Aorta (tissue), 5 donors: ENCODE data around the gene CEACAM18. TPM values are rescaled to one million over a fixed set of nuclear protein-coding genes. Genes with fewer than 3 reads are reported as not detected.
"Not testable (repeated sequence)": the region's sequence is repeated elsewhere in the genome, so short reads cannot be mapped to it uniquely, and the experiment has no call there.

Experiments used
- ATAC-seq: fragments of 200-7000 bp; cut with Tn5 transposase; one replicate; pipeline ENCODE4 v1.9.1; 2022; ENCODE audit warnings: moderate library complexity; ENCODE audit not compliant: low FRiP score
- DNase-seq, 2 donors: peaks; one replicate each; pipeline ENCODE4 v3.0.0-alpha.2; 2020
- H3K27ac ChIP-seq, 2 donors: one replicate each; pipeline ENCODE4 v1.5.1; 2013; ENCODE audit warnings: low read length in 2 of 2, mild to moderate bottlenecking in 2 of 2, moderate library complexity in 2 of 2, control low read depth in 1 of 2, inconsistent platforms in 1 of 2, low read depth in 1 of 2
- H3K27me3 ChIP-seq, 2 donors: one replicate each; pipeline ENCODE4 v1.6.1; 2013; ENCODE audit warnings: control low read depth in 1 of 2, low read length in 1 of 2, mild to moderate bottlenecking in 1 of 2, moderate library complexity in 1 of 2; ENCODE audit not compliant: insufficient read depth in 2 of 2, control insufficient read depth in 1 of 2
- H3K36me3 ChIP-seq, 2 donors: one replicate each; pipeline ENCODE4 v1.6.1; 2013; ENCODE audit warnings: control low read depth in 1 of 2, low read length in 1 of 2, mild to moderate bottlenecking in 1 of 2; ENCODE audit not compliant: insufficient read depth in 2 of 2, control insufficient read depth in 1 of 2
- H3K4me1 ChIP-seq, 2 donors: one replicate each; pipeline ENCODE4 v1.6.1; 2013; ENCODE audit warnings: low read length in 2 of 2, control low read depth in 1 of 2, mild to moderate bottlenecking in 1 of 2, moderate library complexity in 1 of 2; ENCODE audit not compliant: insufficient read depth in 2 of 2, control insufficient read depth in 1 of 2
- H3K4me3 ChIP-seq, 2 donors: one replicate each; pipeline ENCODE4 v1.5.1; 2013; ENCODE audit warnings: low read length in 2 of 2, control low read depth in 1 of 2, mild to moderate bottlenecking in 1 of 2
- H3K9me3 ChIP-seq: one replicate; pipeline ENCODE4 v1.6.1; 2013; ENCODE audit warnings: mild to moderate bottlenecking, low read length; ENCODE audit not compliant: control insufficient read depth
- WGBS, 2 donors: extraction: QIAGEN DNeasy Blood & Tissue Kit; methylation state at CpG; one replicate each; pipeline ENCODE4 v1.1.7; 2013; 5-methylcytosine and 5-hydroxymethylcytosine counted together
- intact Hi-C, 2 donors: fragments of 100-400 bp; cut with DNase I; formaldehyde crosslinking; loops; one replicate each; pipeline versions ENCODE4 v1.14.2 to v1.15.0; 2022
- polyA plus RNA-seq, 2 donors: library from polyadenylated mRNA; stranded (reverse); fragments of 200-250 nt; gene quantifications; one replicate each; pipeline ENCODE4 v1.2.3, GENCODE V29; 2013
- total RNA-seq, 2 donors: library from RNA; stranded (reverse); fragmentation: NEBNext Ultra II Directional; extraction: Animal tissue kit (Norgen Biotek cat#: 25700); gene quantifications; one replicate each; pipeline ENCODE4 v1.2.1, GENCODE V29; 2021
- donor health status: healthy with polysubstance abuse.
- donor health status: Bipolar disorder and iron deficiency.
- donor health status: DM: no; HTN: no; CAD: no.
- donor health status: DM: no; HTN: no; CAD: no.
- donor health status: DM: yes; HTN: yes; CAD: no.

Gene CEACAM18
- total and polyA plus RNA-seq, 4 donors = 0.63 TPM; not detected in 3

DNA sequence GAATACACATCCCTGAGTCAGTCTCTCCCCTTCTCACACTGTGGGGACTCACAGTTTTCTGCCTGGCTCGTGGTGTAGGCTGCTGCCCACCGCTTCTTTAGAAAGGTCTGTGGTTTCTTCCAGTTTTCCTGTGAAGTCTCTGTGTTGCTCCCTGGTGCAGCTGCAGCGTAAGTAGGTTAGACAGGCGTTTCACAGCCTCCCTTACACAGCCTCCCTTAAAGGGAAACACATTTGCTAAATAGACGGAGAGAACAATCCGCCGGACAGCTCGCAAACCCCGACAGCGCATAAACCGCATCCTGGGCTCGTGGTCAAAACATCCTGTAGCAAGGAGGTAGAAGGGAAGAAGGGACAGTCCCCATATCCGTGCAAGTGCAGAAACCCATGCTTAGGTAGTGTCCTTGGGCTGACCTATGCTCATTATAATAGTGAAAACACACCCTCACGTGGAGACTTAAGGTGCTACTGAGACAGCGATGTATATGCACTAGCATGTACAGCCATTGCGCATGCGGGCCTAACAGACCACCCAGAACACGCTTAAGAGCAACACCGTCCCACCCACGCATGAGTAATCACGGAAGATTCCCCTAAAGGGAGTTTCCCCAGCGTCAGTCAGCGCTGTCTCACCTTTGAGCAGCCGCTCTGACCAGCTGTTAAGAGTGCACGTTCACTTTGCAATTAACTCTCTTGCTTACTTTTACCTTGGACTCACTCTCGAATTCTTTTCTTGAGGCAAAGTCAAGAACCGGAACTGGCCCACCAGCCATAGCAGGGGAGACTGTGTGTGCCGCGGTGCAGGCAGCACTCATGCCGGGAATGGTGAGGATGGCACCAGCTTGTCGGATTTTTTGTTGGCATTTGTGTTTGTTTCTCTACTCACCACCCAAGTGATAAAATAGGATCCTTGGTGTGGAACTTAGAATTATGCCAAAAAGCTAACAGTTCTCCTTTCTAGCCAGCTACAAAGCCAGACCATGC, 36.6 kb upstream of the CEACAM18 start:
- Histone ChIP-seq H3K27me3 (no peaks in the 10 kb centered on the region), H3K4me3 (no peak overlapping the region), H3K9me3 (no peaks in the 10 kb centered on the region), H3K4me1 (no peaks in the 10 kb centered on the region), H3K36me3 (no peaks in the 10 kb centered on the region), H3K27ac (no peak overlapping the region)
- 72 to 73% methylated on average over 31 of the region's 31 CpGs for WGBS, 2 donors
- intact Hi-C loops = no loop called here
- ATAC-seq (peak; percentile 22), DNase-seq (no peak)

DNA sequence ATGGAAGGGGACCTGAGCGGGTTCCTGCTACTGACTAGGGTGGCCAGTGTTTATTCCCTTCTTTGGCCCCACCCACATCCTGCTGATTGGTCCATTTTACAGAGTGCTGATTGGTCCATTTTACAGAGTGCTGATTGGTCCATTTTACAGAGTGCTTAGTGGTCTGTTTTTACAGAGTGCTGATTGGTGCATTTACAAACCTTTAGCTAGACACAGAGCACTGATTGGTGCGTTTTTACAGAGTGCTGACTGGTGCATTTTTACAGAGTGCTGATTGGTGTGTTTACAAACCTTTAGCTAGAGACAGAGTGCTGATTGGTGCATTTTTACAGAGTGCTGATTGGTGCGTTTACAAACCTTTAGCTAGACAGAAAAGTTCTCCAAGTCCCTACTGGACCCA, 30.8 kb upstream of the CEACAM18 start:
- H3K9me3 ChIP-seq, H3K4me1 ChIP-seq, DNase-seq, H3K27me3 ChIP-seq, intact Hi-C loops, ATAC-seq, H3K36me3 ChIP-seq, H3K4me3 ChIP-seq, H3K27ac ChIP-seq: not testable (repeated sequence)
- 72 to 84% methylated on average over 3 of the region's 3 CpGs for WGBS, 2 donors

DNA sequence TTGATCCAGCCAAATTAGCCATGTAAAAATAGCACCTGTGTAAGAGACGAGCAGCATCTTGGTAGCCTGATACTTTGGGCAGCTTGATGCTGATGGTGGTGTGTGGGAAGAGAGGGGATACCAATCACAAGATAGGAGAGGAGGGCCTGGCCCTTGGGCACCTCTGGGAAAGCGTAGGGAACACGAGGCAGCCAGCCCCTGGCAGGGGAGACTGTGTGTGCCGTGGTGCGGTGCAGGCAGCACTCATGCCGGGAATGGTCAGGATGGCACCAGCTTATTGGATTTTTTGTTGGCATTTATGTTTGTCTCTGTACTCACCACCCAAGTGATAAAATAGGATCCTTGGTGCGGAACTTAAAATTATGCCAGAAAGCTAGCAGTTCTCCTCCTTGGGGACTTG, 30.3 kb upstream of the CEACAM18 start:
- Histone ChIP-seq H3K27ac (no peak overlapping the region), H3K27me3 (no peaks in the 10 kb centered on the region), H3K36me3 (no peaks in the 10 kb centered on the region), H3K4me3 (no peak overlapping the region), H3K9me3 (no peaks in the 10 kb centered on the region), H3K4me1 (no peaks in the 10 kb centered on the region)
- no peak for DNase-seq
- intact Hi-C loops = no loop called here
- 77% methylated on average over 7 of the region's 7 CpGs for WGBS, 2 donors
- ATAC-seq = no peak

DNA sequence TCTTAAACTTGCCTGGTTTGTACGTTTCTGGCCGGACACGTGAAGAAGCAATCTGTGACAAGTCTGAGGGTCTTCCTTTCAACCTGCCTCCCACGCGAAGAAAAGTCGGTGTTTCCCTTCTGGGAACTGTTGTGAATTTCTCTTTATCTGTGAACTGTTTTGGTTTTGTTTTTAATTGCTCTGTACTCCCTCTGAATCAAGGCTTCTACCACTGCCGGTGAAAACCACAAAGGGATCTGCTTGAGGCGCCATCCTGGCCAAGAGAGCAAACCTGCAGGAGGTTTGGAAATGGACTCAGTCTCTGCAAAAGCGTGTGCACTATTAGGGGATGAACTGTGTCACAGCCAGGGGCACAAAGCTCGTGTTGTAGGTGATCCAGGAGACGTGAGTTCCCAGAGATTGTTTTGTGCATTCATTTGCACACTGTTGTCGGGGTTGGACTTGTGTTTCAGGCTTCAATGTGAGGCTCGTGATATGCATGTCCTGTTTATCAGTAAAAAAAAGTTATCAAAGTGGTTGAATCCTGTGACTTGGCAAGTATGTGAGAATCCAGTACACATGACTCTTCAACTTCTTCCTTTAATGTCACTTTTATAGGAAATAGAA, 29.8 kb upstream of the CEACAM18 start:
- no peak overlapping the region for H3K27ac ChIP-seq
- no peaks in the 10 kb centered on the region for H3K27me3 ChIP-seq
- ATAC-seq = no peak
- no peaks in the 10 kb centered on the region for H3K4me1 ChIP-seq
- H3K9me3 ChIP-seq = no peaks in the 10 kb centered on the region
- H3K36me3 ChIP-seq = no peaks in the 10 kb centered on the region
- DNase-seq = no peak
- no peak overlapping the region for H3K4me3 ChIP-seq
- WGBS, 2 donors = 68 to 71% methylated on average over 13 of the region's 13 CpGs
- intact Hi-C loops = no loop called here

DNA sequence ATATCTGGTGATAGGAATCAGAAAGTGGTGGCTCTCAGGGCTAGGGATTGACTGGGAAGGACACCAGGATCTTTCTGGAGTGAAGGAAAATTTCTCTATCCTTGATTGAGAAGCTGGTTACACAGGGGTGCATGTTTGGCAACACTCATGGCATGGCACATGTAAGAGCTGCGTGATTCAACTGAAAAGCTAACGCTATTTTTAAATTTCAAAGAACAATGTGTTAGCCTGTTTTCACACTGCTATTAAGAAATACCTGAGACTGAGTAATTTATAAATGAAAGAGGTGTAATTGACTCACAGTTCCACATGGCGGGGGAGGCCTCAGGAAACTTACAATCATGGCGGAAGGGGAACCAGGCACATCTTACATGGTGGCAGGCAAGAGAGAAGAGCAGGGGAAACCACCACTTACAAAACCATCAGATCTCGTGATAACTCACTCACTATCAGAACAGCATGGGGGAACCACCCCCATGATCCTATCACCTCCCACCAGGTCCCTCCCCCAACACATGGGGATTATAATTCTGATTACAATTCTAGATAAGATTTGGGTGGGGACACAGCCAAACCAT, 27.5 kb upstream of the CEACAM18 start:
- Histone ChIP-seq H3K27ac (no peak overlapping the region), H3K4me3 (no peak overlapping the region), H3K36me3 (no peaks in the 10 kb centered on the region), H3K27me3 (no peaks in the 10 kb centered on the region), H3K9me3 (no peaks in the 10 kb centered on the region), H3K4me1 (no peaks in the 10 kb centered on the region)
- 78 to 87% methylated on average over 5 of the region's 5 CpGs for WGBS, 2 donors
- no peak for ATAC-seq
- DNase-seq = no peak
- intact Hi-C loops = no loop called here

DNA sequence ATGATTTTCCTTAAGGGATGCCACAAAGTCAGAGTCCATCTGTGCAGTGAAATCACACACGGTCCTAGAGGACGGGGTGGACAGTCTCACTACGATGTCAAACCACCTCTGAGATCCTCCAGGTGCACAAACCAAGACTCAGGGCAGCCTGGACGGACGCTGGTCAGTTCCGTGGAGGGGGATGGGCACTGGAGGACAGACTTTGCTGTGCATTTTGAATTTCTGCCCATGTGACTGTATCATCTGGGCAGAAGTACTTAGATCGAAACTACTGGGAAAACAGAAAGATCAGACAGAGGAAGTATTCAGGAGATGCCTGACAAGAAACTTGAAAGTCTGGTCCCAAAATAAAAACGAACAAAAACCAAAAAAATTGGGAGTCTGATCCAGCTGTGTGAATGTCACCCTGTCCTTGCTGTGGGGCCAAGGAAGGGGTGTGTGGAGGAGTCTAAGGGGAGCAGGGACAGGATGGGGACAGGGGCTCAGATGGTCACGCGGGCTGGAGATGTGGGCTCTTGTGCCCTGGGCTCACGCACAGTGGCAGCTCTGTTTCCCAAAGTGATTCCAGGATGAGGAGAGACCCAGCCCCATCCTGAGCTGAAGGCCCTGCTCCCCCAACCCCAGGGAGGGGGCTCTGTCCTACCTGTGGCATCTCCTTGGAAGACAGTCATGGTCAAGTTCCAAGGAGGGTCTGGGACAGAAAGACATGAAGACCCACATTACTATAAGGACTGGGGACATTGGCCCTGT, 21.6 kb upstream of the CEACAM18 start:
- intact Hi-C loops = no loop called here
- Histone ChIP-seq H3K27ac (no peak overlapping the region), H3K27me3 (no peaks in the 10 kb centered on the region), H3K36me3 (no peaks in the 10 kb centered on the region), H3K9me3 (no peaks in the 10 kb centered on the region), H3K4me3 (no peak overlapping the region), H3K4me1 (no peaks in the 10 kb centered on the region)
- no peak for ATAC-seq
- no peak for DNase-seq
- 68 to 69% methylated on average over 11 of the region's 11 CpGs for WGBS, 2 donors

DNA sequence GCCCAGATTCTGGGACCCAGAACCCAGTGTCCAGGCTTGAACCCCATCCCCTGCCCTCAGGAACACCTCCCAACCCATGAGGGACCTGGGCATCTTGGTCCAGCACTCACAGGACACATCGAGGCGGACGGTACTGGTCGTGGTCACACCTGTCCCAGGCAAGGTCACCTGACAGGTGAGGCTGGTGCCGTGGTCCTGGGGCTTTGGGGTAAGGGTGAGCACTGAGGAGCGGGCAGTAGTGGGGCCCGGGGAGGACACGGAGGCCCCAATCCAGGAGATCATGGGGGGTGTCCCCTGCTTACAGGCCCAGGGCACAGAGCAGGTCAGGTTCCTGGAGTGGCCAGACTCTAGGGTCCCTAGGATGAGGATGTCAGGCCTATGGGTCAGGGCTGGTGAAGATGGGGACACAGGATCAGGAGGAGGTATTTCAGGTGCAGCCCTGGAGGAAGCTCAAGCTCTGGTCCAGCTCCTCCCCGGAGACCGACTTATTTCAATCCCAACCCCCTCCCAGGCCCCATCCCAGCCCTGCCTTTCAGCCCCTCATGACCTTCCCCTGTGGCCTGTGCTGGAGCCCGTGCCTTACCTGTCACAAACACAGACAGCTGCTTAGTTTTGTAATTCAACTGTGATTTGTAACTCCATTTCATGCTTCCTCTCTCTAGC, 20.9 kb upstream of the CEACAM18 start:
- no peaks in the 10 kb centered on the region for H3K27me3 ChIP-seq
- intact Hi-C loops = no loop called here
- no peak overlapping the region for H3K4me3 ChIP-seq

DNA sequence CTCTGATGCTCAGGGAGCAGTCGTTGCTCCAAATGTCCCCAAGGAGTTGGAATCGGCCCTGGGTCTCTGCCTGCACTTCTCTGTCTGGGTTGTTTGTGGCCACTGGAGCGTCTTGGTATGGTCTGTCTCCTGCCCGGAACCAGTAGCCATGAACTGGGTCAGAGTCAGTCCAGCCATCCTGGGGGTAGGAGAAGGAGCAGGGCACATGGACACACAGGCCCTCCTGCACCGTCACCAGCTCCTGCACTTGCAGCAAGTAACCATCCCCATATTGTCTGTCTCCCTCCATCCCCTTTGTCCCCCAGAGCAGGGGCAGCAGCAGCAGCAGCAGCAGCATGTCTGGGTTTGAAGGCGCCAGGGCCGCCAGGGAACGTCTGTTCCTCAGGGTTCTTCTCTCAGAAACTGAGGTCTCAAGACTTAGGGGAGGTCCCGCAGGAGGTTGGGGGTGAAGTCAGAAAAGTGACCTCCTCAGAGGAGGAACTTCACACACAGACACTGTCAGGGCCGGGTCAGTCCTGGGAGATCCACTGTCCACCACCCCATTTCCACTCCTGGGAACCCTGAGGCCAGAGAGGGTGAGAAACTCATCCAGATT, 20.2 kb upstream of the CEACAM18 start, which contains the start of gene SIGLEC8:
TSS of gene SIGLEC8 (minus strand) at position 404 of the 595 bp plus-strand sequence. CDS start at position 337, 67 bp downstream.
- Histone ChIP-seq H3K9me3 (no peaks in the 10 kb centered on the region), H3K27ac (no peak within 1 kb of the TSS), H3K4me1 (no peaks in the 10 kb centered on the region), H3K36me3 (no peaks in the 10 kb centered on the region), H3K4me3 (no peak within 1 kb of the TSS), H3K27me3 (no peaks in the 10 kb centered on the region)
- DNase-seq (no peak), ATAC-seq (no peak)
- intact Hi-C loops = no loop called here
- WGBS, 2 donors = 57 to 58% methylated on average over 10 of the region's 10 CpGs

More for the DNA sequence above, 20.9 kb upstream of the CEACAM18 start:
- DNase-seq = no peak
- no peaks in the 10 kb centered on the region for H3K9me3 ChIP-seq
- H3K36me3 ChIP-seq = no peaks in the 10 kb centered on the region
- 76 to 81% methylated on average over 11 of the region's 11 CpGs for WGBS, 2 donors
- ATAC-seq = no peak
- H3K4me1 ChIP-seq = no peaks in the 10 kb centered on the region
- H3K27ac ChIP-seq = no peak overlapping the region
